ENCODE data around the gene SUV39H1.
A peak's percentile ranks its signal among the peaks of the same experiment; 100 is the strongest.

SUV39H1 gene

DNA sequence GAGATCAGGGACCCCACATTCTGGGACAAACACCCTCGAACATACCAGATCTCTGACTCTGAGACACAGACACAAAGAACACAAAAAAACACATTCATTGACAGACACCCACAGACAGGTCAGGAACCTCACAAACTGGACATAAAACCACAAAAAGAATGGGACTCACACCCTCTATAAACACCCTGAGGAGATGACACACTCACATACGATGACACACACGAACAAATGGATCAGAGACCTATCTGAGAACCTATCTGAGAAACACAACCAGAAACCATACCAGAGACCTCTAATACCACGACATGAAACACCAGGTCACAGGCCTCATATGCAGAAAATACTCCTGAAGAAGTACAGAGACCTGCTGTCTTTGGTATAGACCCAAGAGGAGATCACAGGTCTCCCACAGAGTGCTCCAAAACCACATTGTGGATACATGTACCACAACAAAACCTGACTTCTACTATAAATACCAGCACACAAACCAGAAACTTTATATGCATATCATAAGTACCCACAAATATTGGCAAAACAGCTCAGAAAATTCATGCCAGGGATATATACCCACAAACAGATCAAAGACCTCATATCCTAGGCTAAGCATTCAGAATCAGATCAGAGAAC lies 19.5 kb downstream of the SUV39H1 start:
- no peak for DNase-seq

DNA sequence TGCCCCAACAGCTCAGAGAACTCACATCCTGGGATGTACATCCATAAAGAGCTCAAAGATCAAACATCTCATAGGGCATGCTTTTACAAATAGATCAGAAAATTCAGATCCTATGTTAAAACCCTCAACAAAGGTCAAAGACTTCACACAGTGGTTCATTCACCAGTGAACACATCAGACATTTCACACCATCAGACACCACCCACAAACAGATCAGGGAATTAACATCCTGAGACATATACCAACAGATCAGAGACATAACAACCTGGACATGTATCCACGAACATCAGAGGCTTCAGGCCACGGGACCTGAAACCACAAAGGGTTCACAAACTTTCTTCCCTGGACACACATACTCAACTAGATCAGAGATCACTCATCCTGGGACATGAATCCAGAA lies 23.4 kb downstream of the SUV39H1 start:
- no peak for DNase-seq

DNA sequence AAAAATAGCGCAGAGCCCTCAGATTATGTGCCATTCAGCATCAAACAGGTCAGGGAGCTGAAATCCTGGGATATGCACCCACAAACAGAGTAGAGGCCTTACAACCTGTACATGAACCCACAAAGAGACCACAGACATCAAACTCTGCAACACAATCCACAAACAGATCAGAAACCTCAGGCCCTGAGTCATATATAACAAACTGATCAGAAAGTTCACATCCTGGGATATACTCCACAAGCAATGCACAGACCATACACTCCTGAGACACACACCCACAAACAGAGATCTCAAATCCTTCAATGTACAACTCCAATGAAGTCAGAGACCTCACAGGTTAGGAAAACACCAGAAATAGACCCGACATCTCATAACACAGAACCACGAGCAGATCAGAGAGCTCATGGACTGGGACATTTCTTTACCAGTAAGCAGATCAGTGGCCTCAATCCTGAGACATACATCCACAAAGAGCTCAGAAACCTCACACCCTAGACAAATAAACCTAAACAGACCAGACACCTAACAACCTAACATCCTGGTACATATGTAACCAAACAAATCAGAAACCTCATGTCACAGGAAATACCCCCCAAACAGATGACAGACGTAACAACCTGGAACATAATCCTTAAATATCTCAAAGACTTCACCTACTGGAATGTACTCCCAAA lies 24.2 kb downstream of the SUV39H1 start:
- no peak for DNase-seq

DNA sequence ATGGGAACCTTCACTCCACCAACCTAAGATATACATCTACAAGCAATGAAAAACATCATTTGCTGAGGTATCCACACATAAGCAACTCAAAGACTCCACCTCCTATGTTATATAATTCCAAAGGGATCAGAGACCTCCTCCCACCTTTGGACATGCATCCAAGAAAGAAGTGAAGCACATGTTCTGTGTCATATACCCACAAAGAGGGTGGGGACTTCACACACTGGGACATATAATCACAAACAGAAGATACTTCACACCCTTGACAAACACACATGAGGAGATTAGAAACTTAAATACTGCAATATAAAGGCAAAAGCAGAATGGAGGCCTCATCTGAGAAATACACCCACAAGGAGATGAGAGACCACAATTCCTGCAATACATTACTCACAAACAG lies 25.4 kb downstream of the SUV39H1 start:
- DNase-seq, result no peak

GRCh38 chrX:48726596-48726995 lies 30.1 kb downstream of the SUV39H1 start:
- no peak for DNase-seq

GRCh38 chrX:48728653-48729052 lies 32.1 kb downstream of the SUV39H1 start:
- no peak for DNase-seq

DNA sequence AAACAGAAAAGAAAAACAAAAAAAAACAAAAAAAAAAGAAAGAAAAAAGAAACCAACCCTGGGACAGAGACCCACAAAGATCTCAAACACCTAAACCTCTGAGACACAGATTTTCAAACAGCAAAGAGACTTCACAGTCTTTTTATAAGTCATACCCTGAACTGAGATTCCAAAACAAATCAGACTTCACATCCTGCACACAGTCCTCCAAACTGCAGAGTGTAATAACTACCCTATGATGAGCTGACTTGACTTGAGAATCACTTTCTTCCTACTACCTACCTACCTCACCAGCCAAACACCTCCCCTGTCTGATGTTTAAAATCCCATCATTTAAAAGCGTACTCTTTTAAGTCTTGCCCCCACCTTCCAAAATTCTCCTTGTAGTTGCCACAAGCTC lies 39.8 kb downstream of the SUV39H1 start:
- no peak for DNase-seq

DNA sequence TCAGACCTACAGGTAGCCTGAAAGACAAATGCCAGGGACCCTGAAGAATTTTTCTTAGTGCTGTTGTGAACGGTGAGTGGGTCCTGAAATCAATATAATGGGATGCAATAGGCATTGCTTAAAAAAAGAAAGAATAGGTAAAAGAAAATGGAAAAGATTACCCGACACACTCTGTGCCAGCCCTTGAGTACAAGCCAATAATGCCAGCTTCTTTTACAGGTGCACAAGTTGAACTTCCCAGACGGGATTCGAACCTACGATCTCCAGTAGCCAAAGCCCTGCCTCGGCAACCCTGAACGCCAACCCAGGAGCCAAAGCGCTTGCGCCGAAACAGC lies 40.3 kb downstream of the SUV39H1 start:
- DNase-seq, result no peak

DNA sequence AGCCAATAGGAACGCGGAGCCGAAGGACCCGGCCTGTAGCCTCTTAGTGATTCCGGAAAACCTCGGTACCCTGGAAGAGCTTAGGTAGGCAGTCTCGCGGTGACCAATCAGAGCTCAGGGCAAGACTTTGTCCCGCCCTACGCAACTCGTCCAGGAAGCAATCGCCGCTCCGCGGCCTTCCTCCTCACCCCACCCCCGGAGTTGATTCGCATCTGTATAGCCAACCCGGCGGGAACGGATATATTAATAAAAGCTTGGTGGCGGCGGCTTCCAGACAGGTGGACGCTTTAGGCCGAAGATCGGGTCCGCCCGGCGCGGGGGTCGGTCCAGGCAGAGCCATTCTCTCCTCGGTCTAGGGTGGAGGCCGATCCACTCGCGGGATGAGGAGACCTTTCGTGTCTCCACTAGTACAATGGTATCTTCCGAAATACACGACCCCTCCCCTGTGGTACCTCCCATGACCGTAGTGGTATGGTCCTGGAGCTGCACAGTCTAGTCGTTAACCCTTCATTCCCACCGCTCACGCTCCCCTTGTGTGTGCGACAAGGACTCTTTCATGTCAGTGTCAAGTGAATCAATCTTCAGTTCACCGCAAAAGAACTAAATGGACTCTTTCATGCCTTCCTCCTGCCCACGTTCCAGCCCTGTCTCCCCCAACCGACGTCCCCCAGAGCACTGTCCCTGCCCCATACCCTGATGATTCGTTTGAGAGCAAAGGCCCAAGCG lies 40.8 kb downstream of the SUV39H1 start:
- DNase-seq, result peak; percentile 98 to 99

GRCh38 chrX:48737940-48738339 lies 41.4 kb downstream of the SUV39H1 start:
- DNase-seq, result peak in 1 of 2 experiments; percentile 14

DNA sequence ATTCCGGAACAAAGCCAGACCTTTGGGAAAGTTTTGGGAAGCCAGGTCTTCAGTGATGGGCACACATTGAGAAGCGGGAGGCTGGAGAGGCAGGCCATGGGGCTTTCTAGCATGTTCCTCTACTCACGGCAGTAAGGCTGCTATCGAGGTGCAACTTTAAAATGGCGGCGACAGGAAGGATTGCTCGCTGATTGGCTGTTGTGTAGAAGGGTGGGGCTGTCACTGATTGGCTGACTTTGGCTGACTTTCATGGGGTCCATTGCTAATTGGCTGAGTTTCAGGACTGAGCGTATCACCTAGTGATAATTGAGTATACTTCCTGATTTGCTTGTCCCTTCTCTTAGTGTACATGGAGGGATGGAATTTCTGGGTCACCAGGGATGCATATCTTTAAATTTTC lies 45.3 kb downstream of the SUV39H1 start:
- no peak for DNase-seq

DNA sequence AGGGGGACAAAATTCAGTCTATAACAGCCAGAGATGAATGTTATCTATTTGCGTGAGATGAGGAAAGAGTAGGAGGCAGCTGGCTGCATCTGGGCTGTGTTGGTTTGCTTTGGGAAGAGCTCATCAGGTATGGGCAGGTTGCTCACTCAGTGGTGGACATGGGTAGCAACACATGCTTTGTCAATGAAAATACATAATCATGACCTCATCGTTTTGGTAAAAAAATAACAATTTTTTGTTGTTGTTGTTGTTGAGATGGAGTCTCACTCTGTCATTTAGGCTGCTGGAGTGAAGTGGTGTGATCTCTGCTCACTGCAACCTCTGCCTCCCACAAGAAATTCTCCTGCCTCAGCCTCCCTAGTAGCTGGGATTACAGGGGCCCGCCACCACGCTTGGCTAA lies 48.7 kb downstream of the SUV39H1 start:
- no peak for DNase-seq

- DNase-seq, result peak; percentile 4 to 65
Observed at GRCh38 chrX:48747415-48748016, 51.0 kb downstream of the SUV39H1 start.

GRCh38 chrX:48749182-48749581 lies 52.6 kb downstream of the SUV39H1 start:
- no peak for DNase-seq

- DNase-seq, result no peak
Observed at GRCh38 chrX:48751343-48751742, 54.8 kb downstream of the SUV39H1 start.

DNA sequence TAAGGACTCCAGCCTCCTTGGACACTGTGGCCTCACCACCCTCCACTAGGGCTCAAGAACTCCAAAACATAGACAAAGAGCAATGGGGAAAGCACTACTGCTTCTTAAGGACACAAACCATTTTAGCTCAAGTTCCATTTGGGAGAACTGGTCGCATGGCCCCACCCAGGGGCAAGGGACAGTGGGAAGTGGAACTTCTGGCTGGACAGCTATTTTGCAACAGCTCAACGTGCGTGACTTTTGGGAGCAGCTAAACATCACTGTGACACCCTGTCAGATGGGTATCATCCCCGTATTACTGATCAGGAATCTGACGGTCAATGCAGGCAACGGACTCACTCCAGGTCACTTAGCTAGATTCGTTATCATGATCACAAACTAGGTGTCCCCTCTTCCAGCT lies 56.0 kb downstream of the SUV39H1 start:
- DNase-seq, result no peak

DNA sequence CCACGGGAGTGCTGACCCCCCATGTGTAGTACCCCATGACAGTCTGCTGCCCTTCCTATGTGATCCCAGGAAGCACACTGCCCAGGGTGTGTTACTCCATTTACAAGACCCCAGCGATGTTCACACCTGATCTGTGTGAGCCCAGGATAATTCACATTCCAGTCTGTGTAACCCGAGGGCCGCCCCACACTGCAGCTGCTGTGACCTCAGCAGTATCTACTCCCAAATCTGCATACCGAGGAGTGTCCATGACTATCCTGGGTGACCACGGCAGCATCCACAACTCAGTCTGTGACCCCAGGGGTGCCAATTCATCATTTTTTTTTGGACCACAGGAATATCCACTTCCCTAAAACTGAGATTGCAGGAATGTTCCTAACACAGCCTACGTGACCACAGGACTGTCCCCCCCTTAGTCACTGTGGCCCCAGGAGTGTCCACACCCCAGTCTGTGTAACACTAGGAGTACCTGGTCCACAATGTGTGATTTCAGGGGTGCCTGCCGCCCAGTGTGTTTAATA lies 57.2 kb downstream of the SUV39H1 start:
- no peak for DNase-seq

GRCh38 chrX:48754238-48754637 lies 57.7 kb downstream of the SUV39H1 start:
- no peak for DNase-seq

Measured in NCI-H524 (cell line).